ENCODE measurements around the gene MCM9. TPM values are rescaled to one million over a fixed set of nuclear protein-coding genes. Genes with fewer than 3 reads are reported as not detected.

Gene MCM9
- total and polyA plus RNA-seq, 2 of the 4 experiments (the other 2 are of a cell fraction), result 3.5 to 7.2 TPM

- H3K4me3 ChIP-seq (ENCODE audit: insufficient read depth, low read depth, low read length), result no peak overlapping the region
- H3K4ac ChIP-seq (ENCODE audit: low read depth, low read length), result no peak overlapping the region
- no peak overlapping the region for H3K9ac ChIP-seq (ENCODE audit: low read depth, low read length)
- ATAC-seq (ENCODE audit: low read depth) (peak; percentile 74), DNase-seq (peak; percentile 39)
- H2BK120ac ChIP-seq (ENCODE audit: low read depth, low read length), result no peak overlapping the region
- no peak overlapping the region for H3K23ac ChIP-seq (ENCODE audit: low read depth, low read length)
- in situ Hi-C loops (cut with MboI; ENCODE audit: low sequenced_read_pairs) (no loop called here), dilution Hi-C loops (cut with HindIII; ENCODE audit: low sequenced_read_pairs, unreplicated experiment) (no loop called here), intact Hi-C loops (cut with micrococcal nuclease) (no loop called here)
- no peak overlapping the region for H3K18ac ChIP-seq (ENCODE audit: low read depth, low read length)
- no CpG with 5 or more reads among the region's 5 CpGs for WGBS, 2 experiments (ENCODE audit: extremely low coverage in 2 of 2, insufficient read length in 1 of 2)
- no peak overlapping the region for H4K8ac ChIP-seq (ENCODE audit: low read depth in 2 of 2, low read length in 2 of 2)
- no peak overlapping the region for H3K4me2 ChIP-seq (ENCODE audit: low read depth, low read length)
- H3K14ac ChIP-seq (replicated peaks; ENCODE audit: low read depth, low read length), result no peak overlapping the region
- ChIA-PET CTCF (no interaction called here), POLR2A (ENCODE audit: unreplicated experiment) (no interaction called here)
- H3K27ac ChIP-seq (ENCODE audit: insufficient read depth, low read length), result no peak overlapping the region
- no peak overlapping the region for H2BK15ac ChIP-seq (ENCODE audit: low read depth, low read length)
- H4K5ac ChIP-seq (ENCODE audit: low read depth, low read length), result no peak overlapping the region
- BruUV-seq (replicated peaks), result no TSS peak
- H3K27me3 ChIP-seq (ENCODE audit: control insufficient read depth, insufficient read depth, low read length), result no peaks in the 10 kb centered on the region
- H4K91ac ChIP-seq (ENCODE audit: insufficient read depth, low read depth, low read length), result no peak overlapping the region
- H3K79me1 ChIP-seq (ENCODE audit: low read depth in 1 of 2, low read length in 2 of 2), result no peaks in the 10 kb centered on the region
- no peak overlapping the region for H2AK9ac ChIP-seq (replicated peaks; ENCODE audit: low read depth, low read length, poor library complexity)
- H3K9me1 ChIP-seq (ENCODE audit: insufficient read depth, low read length), result peaks cover 3% of the 10 kb centered on the region; the same call in 1 of the 2 replicates
- TF ChIP-seq ELK1 (IDR thresholded peaks at IDR 0.05; ENCODE audit: borderline replicate concordance, low read depth, low read length), result no peak
- TF ChIP-seq RCOR1 (IDR thresholded peaks at IDR 0.05; ENCODE audit: insufficient replicate concordance, low read length), result no peak
- no peak for TF ChIP-seq NFE2L2 (IDR thresholded peaks at IDR 0.05; ENCODE audit: low read depth, low read length)
- no peak for TF ChIP-seq MAFK (IDR thresholded peaks at IDR 0.05; ENCODE audit: low read depth, low read length)
- no peak for TF ChIP-seq FOS (IDR thresholded peaks at IDR 0.05; ENCODE audit: low read depth, low read length)
- no peak for TF ChIP-seq CTCF (conservative IDR thresholded peaks at IDR 0.05; ENCODE audit: low read depth, low read length)
- no peak for TF ChIP-seq RAD21 (IDR thresholded peaks at IDR 0.05; ENCODE audit: low read length)
- TF ChIP-seq USF2 (IDR thresholded peaks at IDR 0.05; ENCODE audit: low read depth, low read length), result no peak
- TF ChIP-seq CHD1 (IDR thresholded peaks at IDR 0.05; ENCODE audit: low read depth, low read length), result no peak
- no peak for TF ChIP-seq CEBPB (IDR thresholded peaks at IDR 0.05; ENCODE audit: low read depth, low read length)
- no peak overlapping the region for H2AK5ac ChIP-seq (ENCODE audit: low read depth, low read length)
- 0 out of 2 replicates have a peak, but pooled peaks cover 2% of the 10 kb centered on the region for H3K4me1 ChIP-seq (ENCODE audit: control insufficient read depth, insufficient read depth, low read length)
- H3K56ac ChIP-seq (ENCODE audit: extremely low read depth, insufficient read depth, low read length), result no peak overlapping the region
- H3K36me3 ChIP-seq (ENCODE audit: control insufficient read depth, insufficient read depth, low read length), result peaks cover 19% of the 10 kb centered on the region
- H3K9me3 ChIP-seq (ENCODE audit: control insufficient read depth, insufficient read depth, low read length), result no peaks in the 10 kb centered on the region
- H2BK5ac ChIP-seq (ENCODE audit: low read depth, low read length, poor library complexity, severe bottlenecking), result no peak overlapping the region
- H2BK20ac ChIP-seq (ENCODE audit: low read depth, low read length), result no peak overlapping the region
- no peak overlapping the region for H2AFZ ChIP-seq (replicated peaks; ENCODE audit: low read length, poor library complexity)
- no peaks in the 10 kb centered on the region for H4K20me1 ChIP-seq (ENCODE audit: insufficient read depth, low read length)
These were observed 17.2 kb downstream of the MCM9 start for GRCh38 chr6:118917546-118918328.

All from IMR-90 (cell line).